Neural cell (in vitro differentiated cells): Measurements from ENCODE around the gene APOC4. TPM values are rescaled to one million over a fixed set of nuclear protein-coding genes. Genes with fewer than 3 reads are reported as not detected.

Experiments used
- H2AFZ ChIP-seq: fragments of 200-600, 300-800 bp; sonication (generic), shearing (Covaris generic); 2 replicates; pipeline ENCODE4 v1.6.0; 2014; ENCODE audit warnings: low read depth, mild to moderate bottlenecking, antibody characterized with exemption, low read length, moderate library complexity
- H3F3A ChIP-seq: fragments of 200-600 bp; shearing (Covaris generic); 2 replicates; pipeline ENCODE4 v1.6.1; 2016; ENCODE audit warnings: mild to moderate bottlenecking, moderate library complexity, mixed read lengths, antibody characterized with exemption, low read length; ENCODE audit not compliant: insufficient read depth, poor library complexity, severe bottlenecking
- H3K27ac ChIP-seq: fragments of 200-600, 300-800 bp; sonication (generic), shearing (Covaris generic); 2 replicates; pipeline ENCODE4 v1.5.1; 2014; ENCODE audit warnings: mild to moderate bottlenecking, low read length, moderate library complexity
- H3K27me3 ChIP-seq: fragments of 300-800, 200-600 bp; sonication (generic), shearing (Covaris generic); 2 replicates; pipeline ENCODE4 v1.6.0; 2014; ENCODE audit warnings: mild to moderate bottlenecking, low read depth, low read length, moderate library complexity; ENCODE audit not compliant: insufficient read depth
- H3K36me3 ChIP-seq: fragments of 300-800, 200-600 bp; sonication (generic), shearing (Covaris generic); 2 replicates; pipeline ENCODE4 v1.5.1; 2014; ENCODE audit warnings: mild to moderate bottlenecking, antibody characterized with exemption, low read length, moderate library complexity; ENCODE audit not compliant: insufficient read depth
- H3K4me2 ChIP-seq: fragments of 300-800, 200-600 bp; sonication (generic), shearing (Covaris generic); 2 replicates; pipeline ENCODE4 v1.6.0; 2014; ENCODE audit warnings: mild to moderate bottlenecking, low read length
- H3K4me3 ChIP-seq: fragments of 300-800, 200-600 bp; sonication (generic), shearing (Covaris generic); 2 replicates; pipeline ENCODE4 v1.5.1; 2014; ENCODE audit warnings: mild to moderate bottlenecking, low read length, moderate library complexity
- H3K79me2 ChIP-seq: fragments of 200-600 bp; shearing (Covaris generic); replicated peaks from 2 replicates; pipeline ENCODE4 v1.6.0; 2014; ENCODE audit warnings: mild to moderate bottlenecking, low read length, moderate library complexity; ENCODE audit not compliant: insufficient read depth
- H3K9ac ChIP-seq: fragments of 300-800, 200-600 bp; sonication (generic), shearing (Covaris generic); 2 replicates; pipeline ENCODE4 v1.6.1; 2016; ENCODE audit warnings: mild to moderate bottlenecking, low read length, mixed read lengths
- H3K9me2 ChIP-seq: fragments of 200-600 bp; shearing (Covaris generic); 2 replicates; pipeline ENCODE4 v1.6.1; 2016; ENCODE audit warnings: mild to moderate bottlenecking, low read length, mixed read lengths; ENCODE audit not compliant: insufficient read depth
- H3K9me3 ChIP-seq: fragments of 200-600, 300-800 bp; sonication (generic), shearing (Covaris generic); 2 replicates; pipeline ENCODE4 v1.6.1; 2016; ENCODE audit warnings: mild to moderate bottlenecking, mixed run types, low read length, moderate library complexity, mixed read lengths
- H4K20me1 ChIP-seq: fragments of 200-600 bp; shearing (Covaris generic); 2 replicates; pipeline ENCODE4 v1.6.1; 2016; ENCODE audit warnings: mild to moderate bottlenecking, mixed run types; ENCODE audit not compliant: insufficient read depth
- EP300 ChIP-seq: fragments of 450-650 bp; conservative IDR thresholded peaks from 2 replicates; pipeline ENCODE4 v1.6.1; 2014; ENCODE audit warnings: antibody characterized with exemption, mild to moderate bottlenecking, moderate library complexity; ENCODE audit not compliant: poor library complexity, severe bottlenecking
- EZH2 ChIP-seq: fragments of 200-600, 300-800 bp; shearing (Covaris generic), sonication (generic); IDR thresholded peaks from 2 replicates; pipeline ENCODE4 v1.6.1; 2014; ENCODE audit warnings: antibody characterized with exemption, low read length, borderline replicate concordance, mild to moderate bottlenecking; ENCODE audit not compliant: insufficient read depth, poor library complexity, severe bottlenecking
- MXI1 ChIP-seq: fragments of 450-650 bp; conservative IDR thresholded peaks from 2 replicates; pipeline ENCODE4 v1.6.1; 2014; ENCODE audit warnings: antibody characterized with exemption, mild to moderate bottlenecking; ENCODE audit not compliant: poor library complexity, severe bottlenecking
- POLR2AphosphoS5 ChIP-seq: IDR thresholded peaks from 2 replicates; pipeline ENCODE4 v1.6.1; 2012
- RAD21 ChIP-seq: fragments of 450-650 bp; conservative IDR thresholded peaks from 2 replicates; pipeline ENCODE4 v1.6.1; 2014; ENCODE audit warnings: antibody characterized with exemption, mild to moderate bottlenecking, moderate library complexity
- REST ChIP-seq: IDR thresholded peaks from 2 replicates; pipeline ENCODE4 v1.6.1; 2012; ENCODE audit warnings: borderline replicate concordance
- SMC3 ChIP-seq: fragments of 450-650 bp; conservative IDR thresholded peaks from 2 replicates; pipeline ENCODE4 v1.6.1; 2014; ENCODE audit warnings: antibody characterized with exemption, mild to moderate bottlenecking, moderate library complexity; ENCODE audit not compliant: poor library complexity
- TAF1 ChIP-seq: IDR thresholded peaks from 2 replicates; pipeline ENCODE4 v1.6.1; 2012; ENCODE audit warnings: low read depth
- polyA plus RNA-seq: library from polyadenylated mRNA; depleted of rRNA; stranded (reverse); fragments of >200 nt; gene quantifications from 2 replicates; pipeline ENCODE4 v1.2.3, GENCODE V29; 2014
- TF ChIP-seq, protein P1 (sequence below): fragments of 450-650 bp; IDR thresholded peaks from 2 replicates; pipeline ENCODE4 v1.5.1; 2014; ENCODE audit warnings: antibody characterized with exemption, mild to moderate bottlenecking, moderate library complexity; ENCODE audit not compliant: poor library complexity, severe bottlenecking

Gene APOC4
- polyA plus RNA-seq, 1 donor from 2014 or later, result not detected

GRCh38 chr19:44903216-44903601 is 38.8 kb upstream of the APOC4 start:
- Histone ChIP-seq H4K20me1 (no peaks in the 10 kb centered on the region), H3K9ac (no peak overlapping the region), H2AFZ (no peak overlapping the region), H3K4me3 (no peak overlapping the region), H3K27me3 (peaks cover 8% of the 10 kb centered on the region), H3K4me2 (no peak overlapping the region), H3K36me3 (no peaks in the 10 kb centered on the region), H3K9me2 (no peaks in the 10 kb centered on the region), H3F3A (no peaks in the 10 kb centered on the region), H3K9me3 (no peaks in the 10 kb centered on the region), H3K79me2 (no peaks in the 10 kb centered on the region), H3K27ac (no peak overlapping the region)
- TF ChIP-seq TAF1, result no peak
- TF ChIP-seq, protein P1, sequence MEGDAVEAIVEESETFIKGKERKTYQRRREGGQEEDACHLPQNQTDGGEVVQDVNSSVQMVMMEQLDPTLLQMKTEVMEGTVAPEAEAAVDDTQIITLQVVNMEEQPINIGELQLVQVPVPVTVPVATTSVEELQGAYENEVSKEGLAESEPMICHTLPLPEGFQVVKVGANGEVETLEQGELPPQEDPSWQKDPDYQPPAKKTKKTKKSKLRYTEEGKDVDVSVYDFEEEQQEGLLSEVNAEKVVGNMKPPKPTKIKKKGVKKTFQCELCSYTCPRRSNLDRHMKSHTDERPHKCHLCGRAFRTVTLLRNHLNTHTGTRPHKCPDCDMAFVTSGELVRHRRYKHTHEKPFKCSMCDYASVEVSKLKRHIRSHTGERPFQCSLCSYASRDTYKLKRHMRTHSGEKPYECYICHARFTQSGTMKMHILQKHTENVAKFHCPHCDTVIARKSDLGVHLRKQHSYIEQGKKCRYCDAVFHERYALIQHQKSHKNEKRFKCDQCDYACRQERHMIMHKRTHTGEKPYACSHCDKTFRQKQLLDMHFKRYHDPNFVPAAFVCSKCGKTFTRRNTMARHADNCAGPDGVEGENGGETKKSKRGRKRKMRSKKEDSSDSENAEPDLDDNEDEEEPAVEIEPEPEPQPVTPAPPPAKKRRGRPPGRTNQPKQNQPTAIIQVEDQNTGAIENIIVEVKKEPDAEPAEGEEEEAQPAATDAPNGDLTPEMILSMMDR, result no peak
- TF ChIP-seq REST, result no peak
- no peak for TF ChIP-seq EP300
- no peak for TF ChIP-seq POLR2AphosphoS5
- TF ChIP-seq EZH2, result no peak
- no peak for TF ChIP-seq SMC3
- TF ChIP-seq MXI1, result no peak
- TF ChIP-seq RAD21, result no peak

- Histone ChIP-seq H3K27me3 (peaks cover 8% of the 10 kb centered on the region), H3K79me2 (no peaks in the 10 kb centered on the region), H3K4me2 (no peak overlapping the region), H3K36me3 (no peaks in the 10 kb centered on the region), H3K4me3 (no peak overlapping the region), H3K9me3 (no peaks in the 10 kb centered on the region), H3K27ac (no peak overlapping the region), H2AFZ (no peak overlapping the region), H3K9me2 (no peaks in the 10 kb centered on the region), H3F3A (no peaks in the 10 kb centered on the region), H3K9ac (no peak overlapping the region), H4K20me1 (no peaks in the 10 kb centered on the region)
- TF ChIP-seq TAF1, result no peak
- no peak for TF ChIP-seq REST
- TF ChIP-seq MXI1, result peak; percentile 30
- TF ChIP-seq, protein P1, result peak; percentile 93
- TF ChIP-seq SMC3, result peak; percentile 84
- TF ChIP-seq RAD21, result peak; percentile 84
Observed at GRCh38 chr19:44903602-44904425, 38.2 kb upstream of the APOC4 start.
